CD4-positive, CD25-positive, alpha-beta regulatory T cell (primary cell): ENCODE measurements around the gene EIF4G3. TPM values are rescaled to one million over a fixed set of nuclear protein-coding genes. Genes with fewer than 3 reads are reported as not detected.
A peak's percentile ranks its signal among the peaks of the same experiment; 100 is the strongest.
"Not testable (repeated sequence)": the region's sequence is repeated elsewhere in the genome, so short reads cannot be mapped to it uniquely, and the experiment has no call there.

Experiments
- ATAC-seq, 2 donors: fragments of 150-1000 bp; cut with Tn5 transposase; one replicate each; pipeline ENCODE4 v1.10.0; 2021; ENCODE audit warnings: low read depth in 2 of 2, moderate number of reproducible peaks in 2 of 2, moderate library complexity in 1 of 2
- DNase-seq, 3 donors: peaks; one replicate each; pipeline versions ENCODE4 v3.0.0 to v3.0.0-alpha.2; 2012 to 2022; ENCODE audit warnings: mixed read lengths in 1 of 3
- H3K27ac ChIP-seq: one replicate; pipeline ENCODE4 v1.7.0; 2013; ENCODE audit warnings: mild to moderate bottlenecking, low read length; ENCODE audit not compliant: insufficient read depth, poor library complexity, severe bottlenecking
- H3K27me3 ChIP-seq: one replicate; pipeline ENCODE4 v1.7.0; 2013; ENCODE audit warnings: low read length; ENCODE audit not compliant: control insufficient read depth, insufficient read depth
- H3K36me3 ChIP-seq: one replicate; pipeline ENCODE4 v1.7.0; 2013; ENCODE audit warnings: mild to moderate bottlenecking, low read length, moderate library complexity; ENCODE audit not compliant: control insufficient read depth, insufficient read depth
- H3K4me1 ChIP-seq: 2 replicates; pipeline ENCODE4 v1.7.0; 2013; ENCODE audit warnings: mild to moderate bottlenecking, low read length; ENCODE audit not compliant: insufficient read depth, control insufficient read depth, poor library complexity, severe bottlenecking
- H3K4me3 ChIP-seq: one replicate; pipeline ENCODE4 v1.7.0; 2013; ENCODE audit warnings: low read depth, mild to moderate bottlenecking, low read length, moderate library complexity
- H3K9me3 ChIP-seq, 2 experiments: 1 replicate in 1 of 2; 2 replicates in 1 of 2; pipeline ENCODE4 v1.7.0; 2013; ENCODE audit warnings: low read length in 2 of 2, mild to moderate bottlenecking in 1 of 2, moderate library complexity in 1 of 2; ENCODE audit not compliant: control insufficient read depth in 2 of 2
- H3K27ac Mint-ChIP-seq, 3 donors: one replicate each; pipeline ENCODE4 v1.8.0; 2020 to 2022; ENCODE audit warnings: mild to moderate bottlenecking in 3 of 3, mixed read lengths in 3 of 3, moderate library complexity in 2 of 3
- H3K27me3 Mint-ChIP-seq: one replicate; pipeline ENCODE4 v1.8.0; 2022; ENCODE audit warnings: mild to moderate bottlenecking, mixed read lengths
- H3K36me3 Mint-ChIP-seq: one replicate; pipeline ENCODE4 v1.8.0; 2020; ENCODE audit warnings: mixed read lengths
- H3K4me1 Mint-ChIP-seq, 4 donors: one replicate each; pipeline ENCODE4 v1.8.0; 2020 to 2022; ENCODE audit warnings: mixed read lengths in 4 of 4, mild to moderate bottlenecking in 1 of 4
- H3K4me3 Mint-ChIP-seq, 4 donors: one replicate each; pipeline ENCODE4 v1.8.0; 2020 to 2022; ENCODE audit warnings: mild to moderate bottlenecking in 4 of 4, mixed read lengths in 4 of 4, moderate library complexity in 3 of 4
- H3K9me3 Mint-ChIP-seq, 7 donors: one replicate each; pipeline ENCODE4 v1.8.0; 2020 to 2022; ENCODE audit warnings: mixed read lengths in 7 of 7, mild to moderate bottlenecking in 3 of 7, moderate library complexity in 2 of 7
- polyA plus RNA-seq, 4 donors: library from polyadenylated mRNA; unstranded; fragments of 300-500 nt; fragmentation: Illumina TruSeq; gene quantifications; one replicate each; pipeline ENCODE4 v1.2.3, GENCODE V29; 2021
- total RNA-seq: library from RNA; stranded (reverse); gene quantifications from one replicate; pipeline ENCODE4 v1.2.3, GENCODE V29; 2022

Gene EIF4G3
- total and polyA plus RNA-seq, 5 donors from 2014 or later = 2.5 to 34.4 (median 5.5) TPM

- H3K27me3 ChIP-seq, H3K4me1 ChIP-seq, H3K9me3 ChIP-seq, ATAC-seq, DNase-seq, H3K9me3 Mint-ChIP-seq, H3K27ac ChIP-seq, H3K4me3 Mint-ChIP-seq, H3K27me3 Mint-ChIP-seq, H3K4me1 Mint-ChIP-seq, H3K27ac Mint-ChIP-seq, H3K4me3 ChIP-seq: not testable (repeated sequence)
- H3K36me3 Mint-ChIP-seq = peaks cover 40% of the 10 kb centered on the region
- peaks cover 51% of the 10 kb centered on the region for H3K36me3 ChIP-seq
Measured at GRCh38 chr1:20851791-20852190, 324.9 kb downstream of the EIF4G3 start.

GRCh38 chr1:20850021-20850420 is 326.7 kb downstream of the EIF4G3 start:
- Mint-ChIP-seq H3K9me3 (no peaks in the 10 kb centered on the region), H3K27me3 (no peaks in the 10 kb centered on the region), H3K4me3 (no peak overlapping the region), H3K27ac (no peak overlapping the region), H3K36me3 (peaks cover 45% of the 10 kb centered on the region), H3K4me1 (no peaks in the 10 kb centered on the region)
- H3K9me3 ChIP-seq = no peaks in the 10 kb centered on the region
- no peak for ATAC-seq
- H3K4me3 ChIP-seq = no peak overlapping the region
- no peak for DNase-seq
- no peak overlapping the region for H3K27ac ChIP-seq
- no peaks in the 10 kb centered on the region for H3K4me1 ChIP-seq
- no peaks in the 10 kb centered on the region for H3K27me3 ChIP-seq
- H3K36me3 ChIP-seq = peaks cover 48% of the 10 kb centered on the region

DNA sequence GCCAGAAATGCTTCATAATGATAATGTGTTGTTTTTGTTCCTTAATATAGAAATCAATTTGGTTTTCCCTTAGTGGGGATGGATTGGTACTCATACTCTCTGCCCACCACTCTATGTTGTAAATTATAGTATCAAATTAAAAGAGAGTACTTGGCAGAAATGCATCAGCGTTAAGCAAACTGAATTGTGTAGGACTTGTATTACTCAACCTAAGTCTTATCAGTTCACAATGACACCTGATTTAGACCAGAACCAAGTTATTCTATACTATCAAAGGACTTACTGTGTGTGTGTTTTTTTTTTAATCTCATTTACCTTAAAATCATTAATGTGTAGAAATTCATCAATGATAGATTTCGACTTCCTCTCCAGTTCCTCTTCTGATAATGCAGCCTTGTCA is 327.6 kb downstream of the EIF4G3 start:
- peaks cover 52% of the 10 kb centered on the region for H3K36me3 Mint-ChIP-seq
- no peak for ATAC-seq

DNA sequence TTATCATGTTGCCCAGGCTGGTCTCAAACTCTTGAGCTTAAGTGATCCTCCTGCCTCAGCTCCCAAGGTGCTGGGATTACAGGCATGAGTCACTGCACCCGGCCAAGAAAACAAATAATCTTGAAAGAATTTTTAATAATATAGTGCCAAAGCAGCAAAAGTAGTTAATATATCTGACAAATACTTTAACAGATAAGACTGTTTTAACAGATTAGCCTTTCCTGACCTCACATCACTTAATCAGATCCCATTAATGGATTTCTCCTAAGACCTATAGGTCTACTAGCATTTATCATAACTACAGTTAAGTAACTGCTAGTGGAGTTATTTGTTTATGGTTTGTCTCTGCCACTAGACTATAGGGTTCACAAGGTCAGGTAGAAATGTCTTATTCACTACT is 328.5 kb downstream of the EIF4G3 start:
- Histone ChIP-seq H3K36me3 (peaks cover 39% of the 10 kb centered on the region), H3K27me3 (no peaks in the 10 kb centered on the region), H3K27ac (no peak overlapping the region), H3K9me3 (no peaks in the 10 kb centered on the region), H3K4me3 (no peak overlapping the region), H3K4me1 (no peaks in the 10 kb centered on the region)
- Mint-ChIP-seq H3K36me3 (peaks cover 46% of the 10 kb centered on the region), H3K27ac (no peak overlapping the region), H3K27me3 (no peaks in the 10 kb centered on the region), H3K4me3 (no peak overlapping the region), H3K9me3 (no peaks in the 10 kb centered on the region), H3K4me1 (peaks cover 0 to 3% (median 0%) of the 10 kb centered on the region in 4 donors)
- DNase-seq = no peak
- no peak for ATAC-seq

More for the DNA sequence above, 327.6 kb downstream of the EIF4G3 start:
- Histone ChIP-seq H3K27ac (no peak overlapping the region), H3K36me3 (peaks cover 45% of the 10 kb centered on the region), H3K4me3 (no peak overlapping the region), H3K4me1 (no peaks in the 10 kb centered on the region), H3K9me3 (no peaks in the 10 kb centered on the region), H3K27me3 (no peaks in the 10 kb centered on the region)
- no peaks in the 10 kb centered on the region for H3K9me3 Mint-ChIP-seq
- H3K4me1 Mint-ChIP-seq = no peaks in the 10 kb centered on the region
- H3K4me3 Mint-ChIP-seq = no peak overlapping the region
- H3K27me3 Mint-ChIP-seq = no peaks in the 10 kb centered on the region
- peak overlapping the region in 1 of 3 donors; percentile 5 for H3K27ac Mint-ChIP-seq
- no peak for DNase-seq

GRCh38 chr1:20847611-20848080 is 329.1 kb downstream of the EIF4G3 start:
- peaks cover 43% of the 10 kb centered on the region for H3K36me3 Mint-ChIP-seq
- no peak overlapping the region for H3K4me3 Mint-ChIP-seq
- Histone ChIP-seq H3K9me3 (no peaks in the 10 kb centered on the region), H3K27me3 (no peaks in the 10 kb centered on the region), H3K36me3 (peaks cover 36% of the 10 kb centered on the region), H3K4me3 (no peak overlapping the region), H3K27ac (no peak overlapping the region), H3K4me1 (no peaks in the 10 kb centered on the region)
- no peak for ATAC-seq
- no peak overlapping the region for H3K27ac Mint-ChIP-seq
- DNase-seq = no peak
- H3K9me3 Mint-ChIP-seq = no peaks in the 10 kb centered on the region
- peaks cover 0 to 3% (median 0%) of the 10 kb centered on the region in 4 donors for H3K4me1 Mint-ChIP-seq
- no peaks in the 10 kb centered on the region for H3K27me3 Mint-ChIP-seq

DNA sequence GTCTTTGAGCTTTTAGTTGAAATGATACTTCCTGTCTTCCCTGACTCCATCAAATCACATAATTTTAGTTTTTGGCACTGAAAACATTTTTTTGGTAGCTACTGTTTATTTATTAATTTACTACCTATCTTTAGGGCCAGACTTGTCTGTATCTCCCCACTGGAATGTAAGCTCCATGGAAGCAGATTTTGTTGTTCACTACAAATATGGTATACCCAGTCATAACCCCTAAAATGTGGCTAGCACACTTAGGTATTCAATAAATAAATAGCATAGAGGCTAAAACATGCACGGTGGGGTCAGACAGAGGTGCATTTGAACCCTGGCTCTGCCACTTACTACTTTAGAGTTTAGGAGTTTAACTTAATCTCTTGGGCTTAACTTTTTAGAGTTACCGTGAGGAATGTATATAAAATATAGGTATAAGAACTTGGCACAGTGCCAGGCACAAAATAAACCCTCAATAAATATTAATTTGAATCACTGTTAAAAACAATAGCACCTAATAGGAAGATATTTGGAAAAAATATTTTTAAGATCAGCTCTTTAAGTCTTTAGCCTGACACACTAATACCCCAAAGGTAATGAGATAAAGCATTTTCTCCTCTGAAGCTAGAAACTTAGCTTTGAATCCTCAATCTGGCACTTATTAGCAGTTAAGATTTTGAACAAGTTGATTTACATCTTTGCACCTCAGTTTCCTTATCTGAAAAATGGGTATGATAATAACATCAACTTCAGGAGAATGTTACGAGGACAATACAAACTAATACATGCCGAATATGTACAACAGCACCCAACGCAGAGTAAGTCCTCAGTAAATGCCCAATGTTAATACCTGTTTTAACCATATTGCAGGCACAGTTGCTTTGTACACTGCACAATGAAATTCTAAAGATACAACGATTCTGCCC is 330.0 kb downstream of the EIF4G3 start:
- Histone ChIP-seq H3K36me3 (peaks cover 28% of the 10 kb centered on the region), H3K27ac (no peak overlapping the region), H3K4me3 (no peak overlapping the region), H3K27me3 (no peaks in the 10 kb centered on the region), H3K9me3 (no peaks in the 10 kb centered on the region), H3K4me1 (no peaks in the 10 kb centered on the region)
- Mint-ChIP-seq H3K4me1 (peaks cover 0 to 3% (median 0%) of the 10 kb centered on the region in 4 donors), H3K36me3 (peaks cover 44% of the 10 kb centered on the region), H3K9me3 (no peaks in the 10 kb centered on the region), H3K4me3 (no peak overlapping the region), H3K27ac (no peak overlapping the region), H3K27me3 (no peaks in the 10 kb centered on the region)
- ATAC-seq (no peak), DNase-seq (no peak)

GRCh38 chr1:20840731-20841130 is 336.0 kb downstream of the EIF4G3 start:
- peaks cover 4% of the 10 kb centered on the region for H3K36me3 ChIP-seq
- Mint-ChIP-seq H3K27ac (peak overlapping the region in 1 of 3 donors; percentile 55), H3K27me3 (no peaks in the 10 kb centered on the region), H3K4me1 (peaks cover 0 to 9% (median 0%) of the 10 kb centered on the region in 4 donors), H3K36me3 (peaks cover 25% of the 10 kb centered on the region), H3K4me3 (no peak overlapping the region), H3K9me3 (no peaks in the 10 kb centered on the region)
- no peaks in the 10 kb centered on the region for H3K9me3 ChIP-seq
- ATAC-seq = no peak
- no peak overlapping the region for H3K4me3 ChIP-seq
- H3K27me3 ChIP-seq = no peaks in the 10 kb centered on the region
- no peak overlapping the region for H3K27ac ChIP-seq
- H3K4me1 ChIP-seq = no peaks in the 10 kb centered on the region
- no peak for DNase-seq
